Gastrocnemius medialis (tissue), 4 donors: Measurements from ENCODE around the gene HMGA1. TPM values are rescaled to one million over a fixed set of nuclear protein-coding genes. Genes with fewer than 3 reads are reported as not detected.
A peak's percentile ranks its signal among the peaks of the same experiment; 100 is the strongest.

Source experiments
- ATAC-seq, 2 donors: fragments of 150-250 bp; one replicate each; pipeline ENCODE4 v1.9.1; 2016
- DNase-seq, 2 donors: peaks; one replicate each; pipeline ENCODE4 v3.0.0-alpha.2; 2019
- H3K27ac ChIP-seq, 4 donors: fragments of 200-600 bp; sonication (generic); 1 replicate in 1 of 4; 2 replicates in 3 of 4; pipeline ENCODE4 v1.5.1; 2016 to 2018; ENCODE audit warnings: mild to moderate bottlenecking in 2 of 4, moderate library complexity in 1 of 4
- H3K27me3 ChIP-seq, 3 donors: fragments of 200-600 bp; sonication (generic) in 2 of 3; 1 replicate in 1 of 3; 2 replicates in 2 of 3; pipeline versions ENCODE4 v1.5.1 to v1.6.0; 2016 to 2019; ENCODE audit warnings: mild to moderate bottlenecking in 1 of 3, moderate library complexity in 1 of 3
- H3K36me3 ChIP-seq, 2 donors: fragments of 200-600 bp; sonication (generic) in 1 of 2; one replicate each; pipeline ENCODE4 v1.5.1; 2017 to 2018
- H3K4me1 ChIP-seq, 2 donors: fragments of 200-600 bp; sonication (generic) in 1 of 2; one replicate each; pipeline ENCODE4 v1.5.1; 2016 to 2017; ENCODE audit warnings: mild to moderate bottlenecking in 2 of 2
- H3K4me3 ChIP-seq, 4 donors: fragments of 200-600 bp; sonication (generic) in 3 of 4; 1 replicate in 1 of 4; 2 replicates in 3 of 4; pipeline ENCODE4 v1.5.1; 2016 to 2019; ENCODE audit warnings: mild to moderate bottlenecking in 2 of 4
- H3K9me3 ChIP-seq, 3 donors: fragments of 200-600 bp; sonication (generic) in 2 of 3; 1 replicate in 1 of 3; 2 replicates in 2 of 3; pipeline ENCODE4 v1.5.1; 2016 to 2019
- POLR2A ChIP-seq, 2 donors: fragments of 450-650 bp; IDR thresholded peaks; one replicate each; pipeline ENCODE4 v1.6.1; 2017; ENCODE audit warnings: antibody characterized with exemption in 2 of 2, mild to moderate bottlenecking in 2 of 2, moderate library complexity in 2 of 2
- in situ Hi-C, 4 donors: fragments of 200-750 bp; cut with MboI; loops; one replicate each; pipeline versions ENCODE4 v1.15.0 to v1.8.0; 2017; ENCODE audit warnings: low sequenced_read_pairs in 4 of 4
- intact Hi-C: fragments of 100-400 bp; cut with DNase I; formaldehyde crosslinking; loops from one replicate; pipeline ENCODE4 v1.15.1; 2023; ENCODE audit warnings: low total_unique reads
- total RNA-seq, 4 donors: library from RNA; depleted of rRNA; stranded (reverse); fragments of >200 nt; gene quantifications; one replicate each; pipeline versions ENCODE4 v1.1.0 to v1.2.3, GENCODE V29; 2016
- TF ChIP-seq, protein P1 (sequence below), 5 experiments: fragments of 450-650 bp in 3 of 5; fragments of 200-600 bp in 2 of 5; sonication (generic) in 2 of 5; IDR thresholded peaks in 4 of 5; conservative IDR thresholded peaks in 1 of 5; 1 replicate in 4 of 5; 2 replicates in 1 of 5; pipeline ENCODE4 v1.5.1; 2016 to 2019; ENCODE audit warnings: antibody characterized with exemption in 5 of 5, mild to moderate bottlenecking in 3 of 5, moderate library complexity in 3 of 5

Gene HMGA1
- total RNA-seq, 4 donors from 2014 or later: 74.1 to 163 (median 154) TPM

DNA sequence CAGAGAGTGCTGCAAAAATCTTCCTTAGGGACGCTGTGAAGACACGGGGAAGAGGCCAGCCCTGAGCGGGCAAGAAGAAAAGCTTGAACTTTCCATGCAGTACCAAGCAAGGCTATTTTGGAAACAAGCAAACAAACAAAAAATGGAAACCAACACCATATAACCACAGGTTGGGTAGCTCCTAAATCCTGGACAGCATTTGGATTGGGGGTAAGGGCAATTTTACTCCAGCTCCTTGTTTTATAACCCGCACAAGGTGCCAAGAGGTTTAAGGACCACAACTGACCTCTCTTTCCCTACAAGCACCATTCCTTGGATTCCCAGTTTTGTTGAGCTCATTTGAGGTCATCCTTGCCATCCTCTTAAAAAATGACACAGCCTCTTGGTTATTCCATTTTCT is 43.5 kb downstream of the HMGA1 start:
- Histone ChIP-seq H3K27ac (peak overlapping the region; percentile 92 to 99 (median 97)), H3K36me3 (no peaks in the 10 kb centered on the region), H3K4me3 (no peak overlapping the region), H3K27me3 (no peaks in the 10 kb centered on the region), H3K9me3 (no peaks in the 10 kb centered on the region), H3K4me1 (peaks cover 49 to 79% of the 10 kb centered on the region in 2 donors)
- TF ChIP-seq, protein P1, sequence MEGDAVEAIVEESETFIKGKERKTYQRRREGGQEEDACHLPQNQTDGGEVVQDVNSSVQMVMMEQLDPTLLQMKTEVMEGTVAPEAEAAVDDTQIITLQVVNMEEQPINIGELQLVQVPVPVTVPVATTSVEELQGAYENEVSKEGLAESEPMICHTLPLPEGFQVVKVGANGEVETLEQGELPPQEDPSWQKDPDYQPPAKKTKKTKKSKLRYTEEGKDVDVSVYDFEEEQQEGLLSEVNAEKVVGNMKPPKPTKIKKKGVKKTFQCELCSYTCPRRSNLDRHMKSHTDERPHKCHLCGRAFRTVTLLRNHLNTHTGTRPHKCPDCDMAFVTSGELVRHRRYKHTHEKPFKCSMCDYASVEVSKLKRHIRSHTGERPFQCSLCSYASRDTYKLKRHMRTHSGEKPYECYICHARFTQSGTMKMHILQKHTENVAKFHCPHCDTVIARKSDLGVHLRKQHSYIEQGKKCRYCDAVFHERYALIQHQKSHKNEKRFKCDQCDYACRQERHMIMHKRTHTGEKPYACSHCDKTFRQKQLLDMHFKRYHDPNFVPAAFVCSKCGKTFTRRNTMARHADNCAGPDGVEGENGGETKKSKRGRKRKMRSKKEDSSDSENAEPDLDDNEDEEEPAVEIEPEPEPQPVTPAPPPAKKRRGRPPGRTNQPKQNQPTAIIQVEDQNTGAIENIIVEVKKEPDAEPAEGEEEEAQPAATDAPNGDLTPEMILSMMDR (IDR thresholded peaks at IDR 0.05 in 4 of 5, conservative IDR thresholded peaks at IDR 0.05 in 1 of 5): no peak
- no peak for TF ChIP-seq POLR2A (IDR thresholded peaks at IDR 0.05)
- no peak for ATAC-seq
- in situ Hi-C loops: loop anchor here in 1 of 4 donors (25.0 kb wide), 1 partner anchor 543 kb away; the partner anchor contains the start of gene IP6K3
- no peak for DNase-seq
- intact Hi-C loops: no loop called here

DNA sequence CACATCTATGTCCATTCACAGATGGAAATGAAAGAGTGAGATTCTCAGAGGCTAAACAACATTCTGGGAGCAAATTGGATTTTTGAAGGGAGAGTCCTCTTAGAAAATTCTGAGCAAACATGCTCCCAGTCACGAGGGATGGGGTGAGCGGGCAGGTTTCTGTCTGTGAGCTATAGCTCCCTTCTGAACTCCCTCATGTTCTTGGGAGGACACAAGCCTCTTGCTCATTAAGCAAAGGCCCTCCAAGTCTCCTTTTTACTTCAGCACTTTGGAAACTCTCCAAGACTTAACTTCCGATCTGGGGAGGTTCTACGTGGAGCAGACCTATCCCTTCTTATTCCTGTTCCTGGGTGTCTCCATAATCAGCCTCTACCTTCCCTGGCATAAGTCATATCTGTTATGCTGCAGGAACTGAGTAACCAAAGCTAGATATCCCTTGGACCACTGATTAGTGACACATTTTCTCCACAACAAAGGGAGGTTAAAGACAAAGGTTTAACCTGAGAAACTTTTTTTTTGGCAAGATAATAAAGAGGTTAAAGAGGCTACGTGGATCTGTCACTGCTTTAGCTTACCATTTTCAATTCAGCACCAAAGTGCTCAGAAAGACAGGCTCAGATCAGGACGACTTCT is 45.1 kb downstream of the HMGA1 start:
- peaks cover 41 to 76% of the 10 kb centered on the region in 2 donors for H3K4me1 ChIP-seq
- DNase-seq: no peak
- TF ChIP-seq POLR2A (IDR thresholded peaks at IDR 0.05): no peak
- TF ChIP-seq, protein P1 (IDR thresholded peaks at IDR 0.05 in 4 of 5, conservative IDR thresholded peaks at IDR 0.05 in 1 of 5): no peak
- in situ Hi-C loops: loop anchor here in 1 of 4 donors (25.0 kb wide), 1 partner anchor 545 kb away; the partner anchor contains the start of gene IP6K3
- no peak for ATAC-seq
- peak overlapping the region; percentile 26 to 99 (median 95) for H3K27ac ChIP-seq
- no peak overlapping the region for H3K4me3 ChIP-seq
- no peaks in the 10 kb centered on the region for H3K27me3 ChIP-seq
- intact Hi-C loops: no loop called here
- H3K36me3 ChIP-seq: no peaks in the 10 kb centered on the region
- no peaks in the 10 kb centered on the region for H3K9me3 ChIP-seq

DNA sequence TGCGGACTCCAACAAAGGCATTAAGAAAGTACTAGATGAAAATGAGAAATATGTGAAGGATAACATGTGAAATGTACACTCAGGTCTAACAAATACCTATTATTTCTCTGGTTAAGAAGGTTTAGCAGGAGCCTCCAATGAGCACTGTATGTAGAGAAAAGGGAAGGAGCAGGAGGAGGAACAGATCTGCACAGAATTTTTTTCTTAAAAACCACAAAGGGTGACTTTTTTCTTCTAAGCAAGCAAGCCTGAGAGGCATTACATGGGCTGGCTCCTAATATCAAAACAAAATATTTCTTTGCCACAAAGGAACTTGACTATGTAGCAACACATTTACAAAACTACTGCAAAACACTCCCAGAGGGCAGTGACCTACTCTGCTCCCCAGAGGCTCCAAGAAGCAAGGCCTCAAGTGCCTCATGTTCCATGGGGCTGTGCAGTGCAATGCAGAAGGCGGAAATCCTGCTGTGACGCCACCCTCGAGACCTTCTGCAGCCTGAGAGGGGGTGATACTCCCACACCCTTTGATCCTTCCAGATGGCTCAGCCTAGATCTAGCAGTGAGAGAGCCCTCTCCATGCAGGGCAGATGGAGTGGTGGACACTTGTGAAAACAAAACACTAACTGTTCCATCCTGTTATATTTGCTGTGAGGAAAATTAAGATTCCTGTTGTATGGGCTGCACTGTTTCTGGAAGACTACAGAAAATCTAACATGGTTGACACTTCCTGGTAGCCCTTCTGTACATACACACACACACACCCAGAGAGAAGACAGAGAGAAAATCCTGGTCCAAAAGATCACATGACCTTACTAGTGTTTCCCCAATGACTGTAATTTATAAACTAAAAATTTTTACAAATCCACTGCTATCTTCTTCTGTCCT is 48.1 kb downstream of the HMGA1 start:
- in situ Hi-C loops: loop anchor here in 1 of 4 donors (25.0 kb wide), 1 partner anchor 548 kb away; the partner anchor contains the start of gene IP6K3
- intact Hi-C loops: no loop called here
- H3K36me3 ChIP-seq: no peaks in the 10 kb centered on the region
- peak; percentile 41 to 58 for DNase-seq
- TF ChIP-seq POLR2A (IDR thresholded peaks at IDR 0.05): no peak
- TF ChIP-seq, protein P1 (IDR thresholded peaks at IDR 0.05 in 4 of 5, conservative IDR thresholded peaks at IDR 0.05 in 1 of 5): no peak
- peak; percentile 20 to 32 for ATAC-seq
- no peak overlapping the region for H3K4me3 ChIP-seq
- no peaks in the 10 kb centered on the region for H3K9me3 ChIP-seq
- no peaks in the 10 kb centered on the region for H3K27me3 ChIP-seq
- H3K27ac ChIP-seq: peak overlapping the region; percentile 15 to 60 (median 40)
- peaks cover 29 to 73% of the 10 kb centered on the region in 2 donors for H3K4me1 ChIP-seq

DNA sequence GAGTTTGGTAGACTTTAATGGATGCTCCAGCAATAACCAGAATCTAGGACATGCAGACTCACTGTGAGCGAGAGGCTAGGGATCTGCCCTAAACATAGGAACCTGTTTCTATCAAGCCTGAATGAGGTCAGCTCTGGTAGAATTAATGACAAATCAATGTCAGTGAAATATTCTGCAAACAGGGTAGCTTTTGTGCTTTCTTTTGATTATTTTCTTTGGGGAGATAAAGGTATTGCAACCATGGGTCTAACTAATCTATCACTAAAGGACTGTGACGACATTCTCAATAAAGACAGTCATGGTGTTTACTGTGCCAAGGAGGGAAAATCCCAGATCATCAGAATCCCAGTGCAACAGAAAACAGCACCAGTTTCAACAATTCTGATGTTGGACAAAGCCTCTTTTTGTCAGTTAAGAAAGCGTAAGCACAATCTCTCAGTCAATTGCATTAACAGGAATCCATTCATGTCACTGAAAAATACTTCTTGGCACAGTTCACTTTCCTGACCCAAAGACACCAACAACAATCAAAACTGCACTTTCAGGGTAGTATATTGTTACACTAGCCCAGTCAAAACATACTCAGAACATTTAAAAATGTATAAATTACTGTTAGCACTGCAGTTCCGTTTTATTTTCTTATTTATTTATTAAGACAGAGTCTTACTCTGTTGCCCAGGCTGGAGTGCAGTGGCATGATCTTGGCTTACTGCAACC is 48.9 kb downstream of the HMGA1 start:
- Histone ChIP-seq H3K9me3 (no peaks in the 10 kb centered on the region), H3K4me3 (no peak overlapping the region), H3K4me1 (peaks cover 32 to 70% of the 10 kb centered on the region in 2 donors), H3K27me3 (no peaks in the 10 kb centered on the region), H3K36me3 (no peaks in the 10 kb centered on the region), H3K27ac (peak overlapping the region; percentile 15 to 60 (median 40))
- DNase-seq (no peak), ATAC-seq (no peak)
- in situ Hi-C loops: loop anchor here in 1 of 4 donors (25.0 kb wide), 1 partner anchor 548 kb away; the partner anchor contains the start of gene IP6K3
- intact Hi-C loops: no loop called here
- TF ChIP-seq POLR2A (IDR thresholded peaks at IDR 0.05): no peak
- TF ChIP-seq, protein P1 (IDR thresholded peaks at IDR 0.05 in 4 of 5, conservative IDR thresholded peaks at IDR 0.05 in 1 of 5): no peak
